UCSD-AML1 (cell line): ENCODE data around the gene RNF167.

Source experiments
- DNase-seq: peaks from one replicate; lab custom pipeline; 2025; ENCODE audit not compliant: unreplicated experiment; lab: John Stamatoyannopoulos, UW

Gene RNF167

GRCh38 chr17:4939796-4940554, at the start of gene RNF167, which contains the start of gene SLC25A11:
Gene RNF167, plus strand, starts transcription at chr17:4940268. Its CDS starts 642 bp downstream, at chr17:4940910.
Gene SLC25A11, minus strand, starts transcription at chr17:4940046. Its CDS starts 136 bp downstream, at chr17:4939910.
- DNase-seq: peak; percentile 97

- no peak for DNase-seq
These were observed 48.4 kb upstream of the RNF167 start for GRCh38 chr17:4891411-4892410.

GRCh38 chr17:4892499-4893221, 47.4 kb upstream of the RNF167 start:
- DNase-seq: no peak

- no peak for DNase-seq
These were observed 46.8 kb upstream of the RNF167 start for GRCh38 chr17:4893272-4893671.

GRCh38 chr17:4893721-4894560, 46.1 kb upstream of the RNF167 start:
- no peak for DNase-seq

- no peak for DNase-seq
These were observed 44.9 kb upstream of the RNF167 start for GRCh38 chr17:4895121-4895520.

GRCh38 chr17:4895657-4896331, 44.3 kb upstream of the RNF167 start:
- DNase-seq: no peak

- DNase-seq: no peak
These were observed 43.5 kb upstream of the RNF167 start for GRCh38 chr17:4896332-4897197.

- no peak for DNase-seq
These were observed 42.8 kb upstream of the RNF167 start for GRCh38 chr17:4897198-4897687.

GRCh38 chr17:4897785-4898184, 42.3 kb upstream of the RNF167 start:
- DNase-seq: no peak

GRCh38 chr17:4898351-4898750, 41.7 kb upstream of the RNF167 start:
- DNase-seq: no peak

GRCh38 chr17:4898927-4899326, 41.1 kb upstream of the RNF167 start:
- DNase-seq: no peak

GRCh38 chr17:4899341-4900230, 40.5 kb upstream of the RNF167 start, which contains the start of gene C17orf107:
Gene C17orf107, plus strand, starts transcription at chr17:4899536. Its CDS starts 227 bp downstream, at chr17:4899763.
- no peak for DNase-seq

GRCh38 chr17:4900231-4901107, 39.6 kb upstream of the RNF167 start:
- no peak for DNase-seq

- no peak for DNase-seq
These were observed 38.9 kb upstream of the RNF167 start for GRCh38 chr17:4901108-4901647.
